Endothelial cell of umbilical vein (primary cell): ENCODE measurements around the gene ZNF423.

ENCODE experiments used
- CTCF ChIP-seq, 2 donors: IDR thresholded peaks; 1 replicate in 1 of 2; 2 replicates in 1 of 2; pipeline ENCODE4 v1.5.1; 2011; ENCODE audit warnings: low read length in 2 of 2, mild to moderate bottlenecking in 2 of 2, moderate library complexity in 2 of 2, control low read depth in 1 of 2, inconsistent platforms in 1 of 2, low read depth in 1 of 2; ENCODE audit not compliant: insufficient read depth in 1 of 2; ENCODE audit errors: extremely low read depth in 1 of 2
- POLR2A ChIP-seq: IDR thresholded peaks from 2 replicates; pipeline ENCODE4 v1.6.1; 2012; ENCODE audit warnings: low read depth, mild to moderate bottlenecking, control low read depth, low read length
- POLR2AphosphoS5 ChIP-seq: IDR thresholded peaks from 2 replicates; pipeline ENCODE4 v1.6.1; 2012; ENCODE audit warnings: low read depth, mild to moderate bottlenecking, control low read depth, low read length, moderate library complexity; ENCODE audit not compliant: insufficient read depth

GRCh38 chr16:49558451-49558850, 297.5 kb downstream of the ZNF423 start:
- no peak for TF ChIP-seq CTCF (IDR thresholded peaks at IDR 0.05; ENCODE audit: extremely low read depth in 1 of 2, insufficient read depth in 1 of 2, low read depth in 1 of 2, low read length in 2 of 2)
- TF ChIP-seq POLR2A, result no peak
- TF ChIP-seq POLR2AphosphoS5, result no peak
